Activated naive CD4-positive, alpha-beta T cell treated with anti-CD3 and anti-CD28 coated beads, Interleukin-2, amount 50 U/mL, for 24 hours (primary cell): ENCODE measurements around the gene PLCH2.

Experiments
- H3K27ac Mint-ChIP-seq: one replicate; pipeline ENCODE4 v1.8.0; 2021; ENCODE audit warnings: mild to moderate bottlenecking, mixed read lengths
- H3K27me3 Mint-ChIP-seq: one replicate; pipeline ENCODE4 v1.8.0; 2021; ENCODE audit warnings: mixed read lengths
- H3K36me3 Mint-ChIP-seq: one replicate; pipeline ENCODE4 v1.8.0; 2021; ENCODE audit warnings: mixed read lengths
- H3K4me1 Mint-ChIP-seq: one replicate; pipeline ENCODE4 v1.8.0; 2021; ENCODE audit warnings: mixed read lengths
- H3K4me3 Mint-ChIP-seq: one replicate; pipeline ENCODE4 v1.8.0; 2021; ENCODE audit warnings: mild to moderate bottlenecking, mixed read lengths
- H3K9me3 Mint-ChIP-seq: one replicate; pipeline ENCODE4 v1.8.0; 2021; ENCODE audit warnings: mixed read lengths

Gene PLCH2

GRCh38 chr1:2504949-2505272, 28.8 kb downstream of the PLCH2 start:
- H3K4me3 Mint-ChIP-seq, result no peak overlapping the region
- no peak overlapping the region for H3K27ac Mint-ChIP-seq
- no peaks in the 10 kb centered on the region for H3K27me3 Mint-ChIP-seq
- peaks cover 6% of the 10 kb centered on the region for H3K4me1 Mint-ChIP-seq
- peaks cover 2% of the 10 kb centered on the region for H3K36me3 Mint-ChIP-seq
- no peaks in the 10 kb centered on the region for H3K9me3 Mint-ChIP-seq

DNA sequence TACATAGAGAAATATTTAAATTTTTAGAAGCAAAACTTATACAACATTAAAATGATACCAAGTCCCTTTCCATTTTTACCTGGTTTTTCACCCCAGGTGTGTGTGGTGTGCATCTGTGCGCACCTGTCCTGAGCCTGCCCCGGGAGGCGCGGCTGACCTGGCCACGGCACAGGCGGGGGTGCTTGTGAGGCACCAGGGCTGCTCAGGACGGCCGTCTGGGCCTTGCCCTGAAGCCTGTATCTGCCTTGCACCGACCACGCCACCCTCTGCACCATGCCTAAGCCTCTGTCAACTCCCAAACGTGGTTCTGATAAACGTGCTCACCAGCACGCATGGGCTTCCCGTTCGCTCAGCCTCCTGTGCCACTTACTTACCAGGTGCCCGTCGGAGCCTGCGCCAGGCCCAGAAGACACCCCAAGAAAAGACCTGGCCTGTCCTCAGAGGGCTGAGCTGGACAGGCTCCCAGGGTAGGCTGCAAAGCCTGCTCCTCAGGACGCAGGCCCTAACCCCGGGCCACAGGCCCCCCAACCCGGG, 29.4 kb downstream of the PLCH2 start:
- Mint-ChIP-seq H3K4me1 (peaks cover under 1% of the 10 kb centered on the region), H3K9me3 (no peaks in the 10 kb centered on the region), H3K27me3 (no peaks in the 10 kb centered on the region), H3K27ac (no peak overlapping the region), H3K4me3 (no peak overlapping the region), H3K36me3 (peaks cover 2% of the 10 kb centered on the region)

- H3K4me3 Mint-ChIP-seq, result no peak overlapping the region
- no peaks in the 10 kb centered on the region for H3K27me3 Mint-ChIP-seq
- no peaks in the 10 kb centered on the region for H3K9me3 Mint-ChIP-seq
- H3K36me3 Mint-ChIP-seq, result peaks cover 2% of the 10 kb centered on the region
- H3K4me1 Mint-ChIP-seq, result no peaks in the 10 kb centered on the region
- H3K27ac Mint-ChIP-seq, result no peak overlapping the region
These were observed 30.1 kb downstream of the PLCH2 start for GRCh38 chr1:2506007-2506860.

DNA sequence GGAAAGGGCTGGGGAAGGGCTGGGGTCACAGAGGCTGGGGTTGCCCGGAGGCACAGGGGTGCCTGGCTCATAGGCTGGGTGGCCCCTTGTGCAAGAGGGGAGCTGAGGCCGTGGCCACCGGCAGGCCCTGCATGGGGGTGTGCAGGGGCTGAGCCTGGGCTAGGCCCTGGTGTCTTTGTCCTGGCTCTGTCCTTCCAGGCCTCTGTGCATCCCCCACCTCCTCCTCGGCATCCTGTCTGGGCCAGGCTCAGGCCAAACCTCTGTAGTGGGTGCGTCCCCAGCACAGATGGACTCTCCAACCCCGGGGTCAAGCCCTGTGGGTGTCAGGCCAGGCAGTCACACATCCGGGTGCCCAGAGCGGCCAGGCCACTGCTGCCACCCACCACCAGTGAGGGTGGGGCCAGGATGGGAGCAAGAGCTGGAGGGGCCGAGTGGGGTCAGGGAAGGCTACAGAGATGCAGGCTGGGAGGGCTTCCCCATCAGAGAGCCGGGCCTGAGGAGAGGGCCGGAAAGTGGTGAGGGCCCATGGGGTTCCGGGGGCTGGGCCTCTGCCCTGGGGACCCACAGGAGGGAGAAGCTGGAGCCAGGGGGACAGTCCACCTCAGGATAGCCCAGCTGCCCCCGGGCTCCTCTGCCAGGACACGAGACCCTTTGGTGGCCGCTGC, 30.9 kb downstream of the PLCH2 start:
- no peaks in the 10 kb centered on the region for H3K9me3 Mint-ChIP-seq
- peaks cover 2% of the 10 kb centered on the region for H3K36me3 Mint-ChIP-seq
- no peaks in the 10 kb centered on the region for H3K27me3 Mint-ChIP-seq

GRCh38 chr1:2507744-2508155, 31.7 kb downstream of the PLCH2 start:
- Mint-ChIP-seq H3K4me3 (no peak overlapping the region), H3K36me3 (peaks cover 2% of the 10 kb centered on the region), H3K9me3 (no peaks in the 10 kb centered on the region), H3K27me3 (no peaks in the 10 kb centered on the region), H3K27ac (no peak overlapping the region), H3K4me1 (no peaks in the 10 kb centered on the region)

More for the DNA sequence above, 30.9 kb downstream of the PLCH2 start:
- H3K4me3 Mint-ChIP-seq, result no peak overlapping the region
- H3K27ac Mint-ChIP-seq, result no peak overlapping the region
- no peaks in the 10 kb centered on the region for H3K4me1 Mint-ChIP-seq

- Mint-ChIP-seq H3K4me1 (no peaks in the 10 kb centered on the region), H3K27ac (no peak overlapping the region), H3K36me3 (peaks cover 2% of the 10 kb centered on the region), H3K4me3 (no peak overlapping the region), H3K9me3 (no peaks in the 10 kb centered on the region), H3K27me3 (no peaks in the 10 kb centered on the region)
These were observed 32.1 kb downstream of the PLCH2 start for GRCh38 chr1:2508180-2508579.

GRCh38 chr1:2508751-2509150, 32.7 kb downstream of the PLCH2 start:
- Mint-ChIP-seq H3K36me3 (peaks cover 2% of the 10 kb centered on the region), H3K4me3 (no peak overlapping the region), H3K27ac (no peak overlapping the region), H3K27me3 (no peaks in the 10 kb centered on the region), H3K9me3 (no peaks in the 10 kb centered on the region), H3K4me1 (no peaks in the 10 kb centered on the region)

DNA sequence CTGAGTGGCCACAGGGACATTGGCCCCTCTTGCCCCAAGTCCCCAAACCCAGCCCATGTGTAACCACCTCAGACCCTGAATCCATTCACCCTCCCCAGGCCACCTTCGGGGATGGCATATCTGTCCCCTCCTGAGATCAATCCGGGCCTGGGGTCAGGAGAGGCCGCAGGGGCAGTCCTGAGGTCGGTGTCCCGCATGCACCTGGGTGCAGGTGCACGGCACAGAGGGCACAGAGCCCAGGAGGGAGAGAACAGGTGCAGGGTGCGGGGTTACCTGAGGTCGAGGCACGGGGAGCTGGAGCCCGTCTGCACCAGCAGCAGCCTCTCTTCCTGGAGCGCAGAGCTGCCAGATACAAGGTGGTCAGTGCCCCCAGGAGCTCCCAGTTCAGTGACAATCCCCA, 33.5 kb downstream of the PLCH2 start:
- H3K36me3 Mint-ChIP-seq, result peaks cover 2% of the 10 kb centered on the region
- H3K27ac Mint-ChIP-seq, result no peak overlapping the region
- no peaks in the 10 kb centered on the region for H3K27me3 Mint-ChIP-seq
- no peaks in the 10 kb centered on the region for H3K4me1 Mint-ChIP-seq
- no peaks in the 10 kb centered on the region for H3K9me3 Mint-ChIP-seq
- H3K4me3 Mint-ChIP-seq, result no peak overlapping the region

DNA sequence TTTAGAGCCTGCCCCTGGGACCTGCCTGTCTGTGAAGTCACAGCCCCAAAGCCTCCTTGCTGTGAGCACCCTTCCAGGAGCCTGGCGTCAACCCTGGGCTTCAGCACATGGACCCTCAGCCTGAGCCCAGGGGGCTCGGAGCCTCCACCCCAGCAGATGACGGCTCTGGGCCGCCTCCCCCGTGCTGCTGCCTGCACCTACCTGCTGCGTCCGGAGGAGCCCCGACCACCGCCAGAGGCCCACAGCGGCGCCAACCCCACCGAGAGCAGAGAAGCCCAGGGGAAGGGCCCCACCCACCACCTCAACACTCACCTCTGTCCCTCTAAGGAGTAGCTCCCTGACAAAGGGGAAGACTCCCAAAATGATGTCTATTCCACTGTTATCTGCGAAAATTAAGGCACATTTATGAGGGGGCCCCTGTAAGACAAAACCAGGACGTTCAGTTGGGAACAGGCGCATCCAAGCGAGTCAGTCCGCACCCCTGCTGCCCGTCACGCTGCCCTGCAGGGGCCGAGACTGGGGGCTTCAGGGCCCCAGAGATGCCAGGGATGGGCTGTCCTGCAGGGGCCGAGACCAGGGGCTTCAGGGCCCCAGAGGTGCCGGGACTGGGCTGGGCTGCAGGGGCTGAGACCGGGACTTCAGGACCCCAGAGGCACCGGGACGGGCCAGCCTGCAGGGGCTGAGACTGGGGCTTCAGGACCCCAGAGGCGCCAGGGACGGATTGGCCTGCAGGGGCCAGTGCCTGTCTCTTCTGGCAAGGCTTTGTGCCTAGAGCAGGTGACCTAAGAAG, 34.5 kb downstream of the PLCH2 start:
- no peak overlapping the region for H3K4me3 Mint-ChIP-seq
- H3K27me3 Mint-ChIP-seq, result no peaks in the 10 kb centered on the region
- no peaks in the 10 kb centered on the region for H3K4me1 Mint-ChIP-seq
- peaks cover 2% of the 10 kb centered on the region for H3K36me3 Mint-ChIP-seq
- no peak overlapping the region for H3K27ac Mint-ChIP-seq
- H3K9me3 Mint-ChIP-seq, result no peaks in the 10 kb centered on the region

- Mint-ChIP-seq H3K9me3 (no peaks in the 10 kb centered on the region), H3K27me3 (no peaks in the 10 kb centered on the region), H3K36me3 (peaks cover 2% of the 10 kb centered on the region), H3K4me3 (no peak overlapping the region), H3K27ac (no peak overlapping the region), H3K4me1 (no peaks in the 10 kb centered on the region)
These were observed 36.9 kb downstream of the PLCH2 start for GRCh38 chr1:2512862-2513421.

- Mint-ChIP-seq H3K9me3 (no peaks in the 10 kb centered on the region), H3K27ac (no peak overlapping the region), H3K36me3 (peaks cover under 1% of the 10 kb centered on the region), H3K27me3 (no peaks in the 10 kb centered on the region), H3K4me1 (no peaks in the 10 kb centered on the region), H3K4me3 (no peak overlapping the region)
These were observed 38.0 kb downstream of the PLCH2 start for GRCh38 chr1:2513939-2514652.

DNA sequence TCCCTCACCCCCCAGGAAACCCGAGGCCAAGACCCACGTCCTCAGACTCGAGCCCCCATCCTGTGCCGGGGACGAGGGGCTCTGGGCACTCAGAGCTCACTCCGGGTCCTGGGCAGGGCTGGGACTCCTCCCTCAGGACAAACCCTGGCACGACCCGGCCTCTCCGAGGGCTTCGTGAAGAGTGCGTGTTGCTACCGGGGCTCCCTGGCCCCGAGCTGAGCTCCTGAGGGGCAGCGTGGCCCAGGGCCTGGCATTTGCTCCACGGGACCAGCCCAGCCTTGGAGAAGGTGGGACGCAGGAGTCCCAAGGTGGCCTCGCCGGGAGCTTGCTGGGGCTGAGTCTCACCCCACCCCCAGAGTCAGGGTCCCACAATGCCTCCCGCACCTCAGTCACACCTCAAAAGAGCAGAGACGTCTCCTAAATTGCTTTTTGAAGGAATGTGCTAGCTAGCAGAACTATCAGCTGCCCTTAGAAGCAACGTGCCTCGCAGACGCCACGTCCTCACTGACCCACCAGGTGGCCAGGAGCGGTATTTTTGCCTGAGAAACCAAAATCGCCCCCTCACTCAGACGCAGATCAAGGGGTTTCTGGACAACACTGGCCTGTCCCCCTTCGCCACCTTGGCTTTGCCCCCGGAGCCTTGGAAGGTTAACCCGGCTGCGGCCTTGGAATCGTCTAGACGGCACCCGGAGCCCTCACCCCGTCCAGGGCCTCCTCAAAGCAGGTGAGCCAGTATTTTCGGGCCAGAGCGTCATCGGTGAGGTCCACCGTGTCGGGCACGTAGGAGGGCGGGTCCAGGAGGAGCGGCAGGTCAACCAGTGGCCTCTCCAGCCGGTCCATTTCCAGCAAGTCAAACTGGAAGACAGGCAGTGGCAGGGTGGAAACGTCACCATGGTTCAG, 39.0 kb downstream of the PLCH2 start:
- no peaks in the 10 kb centered on the region for H3K4me1 Mint-ChIP-seq
- no peaks in the 10 kb centered on the region for H3K27me3 Mint-ChIP-seq
- H3K9me3 Mint-ChIP-seq, result no peaks in the 10 kb centered on the region
- H3K27ac Mint-ChIP-seq, result no peak overlapping the region
- H3K36me3 Mint-ChIP-seq, result peaks cover 1% of the 10 kb centered on the region
- no peak overlapping the region for H3K4me3 Mint-ChIP-seq

GRCh38 chr1:2515763-2516080, 39.6 kb downstream of the PLCH2 start:
- peaks cover 1% of the 10 kb centered on the region for H3K36me3 Mint-ChIP-seq
- H3K9me3 Mint-ChIP-seq, result no peaks in the 10 kb centered on the region

GRCh38 chr1:2516124-2516523, 40.0 kb downstream of the PLCH2 start:
- Mint-ChIP-seq H3K27ac (no peak overlapping the region), H3K27me3 (no peaks in the 10 kb centered on the region), H3K36me3 (peaks cover 1% of the 10 kb centered on the region), H3K4me1 (no peaks in the 10 kb centered on the region), H3K9me3 (no peaks in the 10 kb centered on the region), H3K4me3 (no peak overlapping the region)

More at GRCh38 chr1:2515763-2516080, 39.6 kb downstream of the PLCH2 start:
- H3K27ac Mint-ChIP-seq, result no peak overlapping the region
- no peaks in the 10 kb centered on the region for H3K27me3 Mint-ChIP-seq
- no peak overlapping the region for H3K4me3 Mint-ChIP-seq
- no peaks in the 10 kb centered on the region for H3K4me1 Mint-ChIP-seq
